HepG2 (cell line): Measurements from ENCODE around the gene ZNF19. TPM values are rescaled to one million over a fixed set of nuclear protein-coding genes. Genes with fewer than 3 reads are reported as not detected.

Experiments
- ARNT2 ChIP-seq: sonication (generic); formaldehyde crosslinking; IDR thresholded peaks from 2 replicates; pipeline ENCODE4 v1.8.0; 2022; ENCODE audit warnings: mild to moderate bottlenecking, low read depth, missing genetic modification reagents, moderate library complexity
- CBX5 ChIP-seq: sonication (generic); formaldehyde crosslinking; IDR thresholded peaks from 2 replicates; pipeline ENCODE4 v1.4.0; 2020; ENCODE audit warnings: missing genetic modification reagents, borderline replicate concordance
- EHMT2 ChIP-seq: fragments of 200-600 bp; sonication (generic); IDR thresholded peaks from 2 replicates; pipeline ENCODE4 v1.7.0; 2017; ENCODE audit warnings: antibody characterized with exemption, low read depth, low read length, borderline replicate concordance
- HBP1 ChIP-seq: IDR thresholded peaks from 2 replicates; pipeline ENCODE4 v1.6.1; 2016; ENCODE audit warnings: low read depth, control low read depth
- MED13 ChIP-seq: sonication (generic); formaldehyde crosslinking; IDR thresholded peaks from 2 replicates; pipeline ENCODE4 v1.5.0; 2020; ENCODE audit warnings: missing genetic modification reagents
- NFE2L1 ChIP-seq: sonication (generic); formaldehyde crosslinking; IDR thresholded peaks from 2 replicates; pipeline ENCODE4 v1.4.0; 2020; ENCODE audit warnings: missing genetic modification reagents, mild to moderate bottlenecking, borderline replicate concordance
- PITX1 ChIP-seq: sonication (generic); formaldehyde crosslinking; IDR thresholded peaks from 2 replicates; pipeline ENCODE4 v1.5.1; 2020; ENCODE audit warnings: mild to moderate bottlenecking, missing genetic modification reagents
- POGK ChIP-seq: sonication (generic); formaldehyde crosslinking; conservative IDR thresholded peaks from 2 replicates; pipeline ENCODE4 v1.8.0; 2022; ENCODE audit warnings: mild to moderate bottlenecking, moderate library complexity, missing genetic modification reagents
- RBAK ChIP-seq: sonication (generic); formaldehyde crosslinking; IDR thresholded peaks from 2 replicates; pipeline ENCODE4 v1.5.1; 2020; ENCODE audit warnings: mild to moderate bottlenecking, missing genetic modification reagents
- RXRB ChIP-seq: IDR thresholded peaks from 2 replicates; pipeline ENCODE4 v1.6.1; 2016; ENCODE audit warnings: borderline replicate concordance, missing genetic modification reagents, missing compliant biosample characterization
- SYNCRIP ChIP-seq: fragments of 200-400 bp; formaldehyde crosslinking; IDR thresholded peaks from 2 replicates; pipeline ENCODE4 v1.6.1; 2018; ENCODE audit warnings: mild to moderate bottlenecking, low read depth, low read length; ENCODE audit not compliant: insufficient read depth
- TARDBP ChIP-seq: sonication (generic); formaldehyde crosslinking; IDR thresholded peaks from 2 replicates; pipeline ENCODE4 v1.8.0; 2022; ENCODE audit warnings: mild to moderate bottlenecking, missing genetic modification reagents
- THAP7 ChIP-seq: sonication (generic); formaldehyde crosslinking; IDR thresholded peaks from 2 replicates; pipeline ENCODE4 v1.8.1; 2023; ENCODE audit warnings: mild to moderate bottlenecking, missing genetic modification reagents
- ZNF180 ChIP-seq: sonication (generic); formaldehyde crosslinking; IDR thresholded peaks from 2 replicates; pipeline ENCODE4 v1.4.0; 2020; ENCODE audit warnings: low read depth, missing genetic modification reagents, borderline replicate concordance
- ZNF235 ChIP-seq: sonication (generic); formaldehyde crosslinking; IDR thresholded peaks from 2 replicates; pipeline ENCODE4 v1.8.1; 2023; ENCODE audit warnings: mild to moderate bottlenecking, missing genetic modification reagents, borderline replicate concordance
- ZNF619 ChIP-seq: sonication (generic); formaldehyde crosslinking; IDR thresholded peaks from 2 replicates; pipeline ENCODE4 v1.4.0; 2020; ENCODE audit warnings: mild to moderate bottlenecking, missing genetic modification reagents
- ZNF839 ChIP-seq: sonication (generic); formaldehyde crosslinking; IDR thresholded peaks from 2 replicates; pipeline ENCODE4 v1.4.0; 2020; ENCODE audit warnings: missing genetic modification reagents, mild to moderate bottlenecking, borderline replicate concordance
- ZNF841 ChIP-seq: sonication (generic); formaldehyde crosslinking; IDR thresholded peaks from 2 replicates; pipeline ENCODE4 v1.8.1; 2023; ENCODE audit warnings: missing genetic modification reagents, borderline replicate concordance
- ZNF891 ChIP-seq: sonication (generic); formaldehyde crosslinking; IDR thresholded peaks from 2 replicates; pipeline ENCODE4 v1.5.0; 2020; ENCODE audit warnings: mild to moderate bottlenecking, missing genetic modification reagents
- polyA plus RNA-seq, 8 experiments: library from polyadenylated mRNA; depleted of rRNA in 3 of 8; stranded (reverse) in 7 of 8; unstranded in 1 of 8; fragments of >200 nt; fragmentation: Illumina TruSeq in 4 of 8; extraction: Trizol in 4 of 8; gene quantifications; 2 replicates each; pipeline versions ENCODE4 v1.2.1 to v1.2.3, GENCODE V29; 2011 to 2016; ENCODE audit warnings: low read depth in 4 of 8, missing spikeins in 1 of 8, mixed read lengths in 1 of 8; ENCODE audit not compliant: insufficient read depth in 1 of 8
- total RNA-seq, 5 experiments: library from RNA; depleted of rRNA; stranded (reverse); fragments of >200 nt; fragmentation: Illumina TruSeq; extraction: Trizol; gene quantifications; 2 replicates each; pipeline ENCODE4 v1.2.3, GENCODE V29; 2016; ENCODE audit warnings: low read depth in 1 of 5
- TF ChIP-seq, protein P1 (sequence below): IDR thresholded peaks from 2 replicates; pipeline ENCODE4 v1.6.1; 2016; ENCODE audit warnings: mild to moderate bottlenecking
- TF ChIP-seq, protein P2 (sequence below): sonication (generic); formaldehyde crosslinking; IDR thresholded peaks from 2 replicates; pipeline ENCODE4 v1.8.0; 2022; ENCODE audit warnings: mild to moderate bottlenecking, missing genetic modification reagents

Gene ZNF19
- total and polyA plus RNA-seq, 2 of the 13 experiments (the other 11 are each of a cell fraction or from before 2014, with no cell fraction given) = 3.2 to 5.8 TPM

GRCh38 chr16:71484006-71484893 is 4.9 kb downstream of the ZNF19 start (continued):
- TF ChIP-seq TARDBP (CRISPR knock-in tag) (peak; percentile 73; the same call in 1 of the 2 replicates), MED13 (CRISPR knock-in tag) (no peak), ZNF180 (CRISPR knock-in tag) (no peak), NFE2L1 (CRISPR knock-in tag) (peak; percentile 57; the same call in 1 of the 2 replicates), RBAK (CRISPR knock-in tag) (no peak), POGK (CRISPR knock-in tag) (peak; percentile 87), SYNCRIP (no peak), ZNF235 (CRISPR knock-in tag) (no peak), EHMT2 (peak; percentile 81; the same call in 1 of the 2 replicates), ZNF891 (peak; percentile 70; the same call in 1 of the 2 replicates), PITX1 (peak; percentile 73; the same call in 1 of the 2 replicates), THAP7 (CRISPR knock-in tag) (peak; percentile 66; the same call in 1 of the 2 replicates), ZNF619 (CRISPR knock-in tag) (peak; percentile 79; the same call in 1 of the 2 replicates), RXRB (CRISPR knock-in tag) (peak; percentile 56), HBP1 (CRISPR knock-in tag) (peak; percentile 75; the same call in 1 of the 2 replicates), ZNF839 (CRISPR knock-in tag) (peak; percentile 91; the same call in 1 of the 2 replicates), CBX5 (peak; percentile 87; the same call in 1 of the 2 replicates), ARNT2 (peak; percentile 83), ZNF841 (CRISPR knock-in tag) (no peak)
- TF ChIP-seq, protein P1, sequence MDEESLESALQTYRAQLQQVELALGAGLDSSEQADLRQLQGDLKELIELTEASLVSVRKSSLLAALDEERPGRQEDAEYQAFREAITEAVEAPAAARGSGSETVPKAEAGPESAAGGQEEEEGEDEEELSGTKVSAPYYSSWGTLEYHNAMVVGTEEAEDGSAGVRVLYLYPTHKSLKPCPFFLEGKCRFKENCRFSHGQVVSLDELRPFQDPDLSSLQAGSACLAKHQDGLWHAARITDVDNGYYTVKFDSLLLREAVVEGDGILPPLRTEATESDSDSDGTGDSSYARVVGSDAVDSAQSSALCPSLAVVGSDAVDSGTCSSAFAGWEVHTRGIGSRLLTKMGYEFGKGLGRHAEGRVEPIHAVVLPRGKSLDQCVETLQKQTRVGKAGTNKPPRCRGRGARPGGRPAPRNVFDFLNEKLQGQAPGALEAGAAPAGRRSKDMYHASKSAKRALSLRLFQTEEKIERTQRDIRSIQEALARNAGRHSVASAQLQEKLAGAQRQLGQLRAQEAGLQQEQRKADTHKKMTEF (CRISPR knock-in tag) = peak; percentile 91
- TF ChIP-seq, protein P2, sequence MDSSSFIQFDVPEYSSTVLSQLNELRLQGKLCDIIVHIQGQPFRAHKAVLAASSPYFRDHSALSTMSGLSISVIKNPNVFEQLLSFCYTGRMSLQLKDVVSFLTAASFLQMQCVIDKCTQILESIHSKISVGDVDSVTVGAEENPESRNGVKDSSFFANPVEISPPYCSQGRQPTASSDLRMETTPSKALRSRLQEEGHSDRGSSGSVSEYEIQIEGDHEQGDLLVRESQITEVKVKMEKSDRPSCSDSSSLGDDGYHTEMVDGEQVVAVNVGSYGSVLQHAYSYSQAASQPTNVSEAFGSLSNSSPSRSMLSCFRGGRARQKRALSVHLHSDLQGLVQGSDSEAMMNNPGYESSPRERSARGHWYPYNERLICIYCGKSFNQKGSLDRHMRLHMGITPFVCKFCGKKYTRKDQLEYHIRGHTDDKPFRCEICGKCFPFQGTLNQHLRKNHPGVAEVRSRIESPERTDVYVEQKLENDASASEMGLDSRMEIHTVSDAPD (CRISPR knock-in tag) = no peak; the same call in 1 of the 2 replicates
